ENCODE results near the gene COL21A1.

COL21A1 gene

GRCh38 chr6:56040889-56041301 is 206.5 kb downstream of the COL21A1 start:
- H3K27ac ChIP-seq (ENCODE audit: low read length, poor library complexity, severe bottlenecking) = no peak overlapping the region
- no peak overlapping the region for H3K23ac ChIP-seq (ENCODE audit: low read length in 2 of 2)
- H3K9ac ChIP-seq (ENCODE audit: low read length) = peak overlapping the region; percentile 74
- no peak for DNase-seq
- no peak overlapping the region for H2BK15ac ChIP-seq (ENCODE audit: low read depth, poor library complexity, severe bottlenecking)
- H3K4me2 ChIP-seq (ENCODE audit: low read length, poor library complexity, severe bottlenecking) = no peak overlapping the region
- H3K4ac ChIP-seq (ENCODE audit: low read depth in 1 of 2, low read length in 2 of 2) = no peak overlapping the region
- WGBS = 82% methylated on average over 1 of the region's 1 CpG
- H3K27me3 ChIP-seq (ENCODE audit: control insufficient read depth in 1 of 2, insufficient read depth in 1 of 2, low read length in 2 of 2) = no peaks in the 10 kb centered on the region
- no peak overlapping the region for H2AFZ ChIP-seq (ENCODE audit: low read depth, low read length)
- H3K4me1 ChIP-seq (ENCODE audit: control insufficient read depth, insufficient read depth, low read depth, low read length) = peaks cover 1% of the 10 kb centered on the region
- no peak overlapping the region for H4K91ac ChIP-seq (ENCODE audit: low read length)
- H4K8ac ChIP-seq (ENCODE audit: low read length) = no peak overlapping the region
- H3K18ac ChIP-seq (ENCODE audit: low read depth in 1 of 2, low read length in 2 of 2) = no peak overlapping the region
- H2BK12ac ChIP-seq (ENCODE audit: low read length in 2 of 2) = no peak overlapping the region
- H3K14ac ChIP-seq (ENCODE audit: low read length in 2 of 2) = no peak overlapping the region
- H3K9me3 ChIP-seq (ENCODE audit: control insufficient read depth, low read length) = peaks cover 3% of the 10 kb centered on the region
- H3K4me3 ChIP-seq (ENCODE audit: insufficient read depth in 1 of 2, low read depth in 1 of 2, low read length in 2 of 2) = peak overlapping the region in 1 of 2 experiments; percentile 29
- no peak overlapping the region for H2AK5ac ChIP-seq (ENCODE audit: low read length, severe bottlenecking)
- no peak overlapping the region for H2BK120ac ChIP-seq (ENCODE audit: low read depth, low read length)
- H2BK5ac ChIP-seq (ENCODE audit: low read depth, low read length, poor library complexity, severe bottlenecking) = no peak overlapping the region
- H3K36me3 ChIP-seq (ENCODE audit: control insufficient read depth in 1 of 2, insufficient read depth in 2 of 2, low read depth in 1 of 2, low read length in 2 of 2) = no peaks in the 10 kb centered on the region
- H3K79me1 ChIP-seq (replicated peaks; ENCODE audit: low read length, poor library complexity, severe bottlenecking) = no peaks in the 10 kb centered on the region

- Histone ChIP-seq H2BK15ac (ENCODE audit: low read depth, poor library complexity, severe bottlenecking) (no peak overlapping the region), H2BK5ac (ENCODE audit: low read depth, low read length, poor library complexity, severe bottlenecking) (no peak overlapping the region), H3K14ac (ENCODE audit: low read length in 2 of 2) (no peak overlapping the region), H2AK5ac (ENCODE audit: low read length, severe bottlenecking) (no peak overlapping the region), H3K9ac (ENCODE audit: low read length) (peak overlapping the region; percentile 74), H3K18ac (ENCODE audit: low read depth in 1 of 2, low read length in 2 of 2) (no peak overlapping the region), H3K4me3 (ENCODE audit: insufficient read depth in 1 of 2, low read depth in 1 of 2, low read length in 2 of 2) (peak overlapping the region in 1 of 2 experiments; percentile 29), H2BK120ac (ENCODE audit: low read depth, low read length) (no peak overlapping the region), H3K36me3 (ENCODE audit: control insufficient read depth in 1 of 2, insufficient read depth in 2 of 2, low read depth in 1 of 2, low read length in 2 of 2) (no peaks in the 10 kb centered on the region), H3K4me2 (ENCODE audit: low read length, poor library complexity, severe bottlenecking) (no peak overlapping the region), H3K79me1 (replicated peaks; ENCODE audit: low read length, poor library complexity, severe bottlenecking) (no peaks in the 10 kb centered on the region), H2BK12ac (ENCODE audit: low read length in 2 of 2) (no peak overlapping the region), H3K4ac (ENCODE audit: low read depth in 1 of 2, low read length in 2 of 2) (no peak overlapping the region), H4K91ac (ENCODE audit: low read length) (no peak overlapping the region), H3K27me3 (ENCODE audit: control insufficient read depth in 1 of 2, insufficient read depth in 1 of 2, low read length in 2 of 2) (no peaks in the 10 kb centered on the region), H3K4me1 (ENCODE audit: control insufficient read depth, insufficient read depth, low read depth, low read length) (peaks cover 1% of the 10 kb centered on the region), H2AFZ (ENCODE audit: low read depth, low read length) (no peak overlapping the region), H4K8ac (ENCODE audit: low read length) (no peak overlapping the region), H3K27ac (ENCODE audit: low read length, poor library complexity, severe bottlenecking) (no peak overlapping the region), H3K23ac (ENCODE audit: low read length in 2 of 2) (no peak overlapping the region), H3K9me3 (ENCODE audit: control insufficient read depth, low read length) (peaks cover 3% of the 10 kb centered on the region)
- peak; percentile 63 for DNase-seq
- WGBS = 100% methylated on average over 1 of the region's 2 CpGs
These were observed 207.2 kb downstream of the COL21A1 start for GRCh38 chr6:56040223-56040622.

- H3K27ac ChIP-seq (ENCODE audit: low read length, poor library complexity, severe bottlenecking) = no peak overlapping the region
- H3K4me2 ChIP-seq (ENCODE audit: low read length, poor library complexity, severe bottlenecking) = no peak overlapping the region
- no peak overlapping the region for H3K4ac ChIP-seq (ENCODE audit: low read depth in 1 of 2, low read length in 2 of 2)
- peaks cover 1% of the 10 kb centered on the region for H3K4me1 ChIP-seq (ENCODE audit: control insufficient read depth, insufficient read depth, low read depth, low read length)
- no peak overlapping the region for H4K91ac ChIP-seq (ENCODE audit: low read length)
- no peak overlapping the region for H3K23ac ChIP-seq (ENCODE audit: low read length in 2 of 2)
- no peak overlapping the region for H2AK5ac ChIP-seq (ENCODE audit: low read length, severe bottlenecking)
- H2BK12ac ChIP-seq (ENCODE audit: low read length in 2 of 2) = peak overlapping the region in 1 of 2 experiments; percentile 63
- no peak overlapping the region for H2AFZ ChIP-seq (ENCODE audit: low read depth, low read length)
- no peaks in the 10 kb centered on the region for H3K27me3 ChIP-seq (ENCODE audit: control insufficient read depth in 1 of 2, insufficient read depth in 1 of 2, low read length in 2 of 2)
- 96% methylated on average over 5 of the region's 6 CpGs for WGBS
- no peak overlapping the region for H2BK5ac ChIP-seq (ENCODE audit: low read depth, low read length, poor library complexity, severe bottlenecking)
- no peaks in the 10 kb centered on the region for H3K36me3 ChIP-seq (ENCODE audit: control insufficient read depth in 1 of 2, insufficient read depth in 2 of 2, low read depth in 1 of 2, low read length in 2 of 2)
- H3K79me1 ChIP-seq (replicated peaks; ENCODE audit: low read length, poor library complexity, severe bottlenecking) = no peaks in the 10 kb centered on the region
- no peak overlapping the region for H3K9ac ChIP-seq (ENCODE audit: low read length)
- no peak overlapping the region for H3K18ac ChIP-seq (ENCODE audit: low read depth in 1 of 2, low read length in 2 of 2)
- H4K8ac ChIP-seq (ENCODE audit: low read length) = no peak overlapping the region
- no peak overlapping the region for H3K4me3 ChIP-seq (ENCODE audit: insufficient read depth in 1 of 2, low read depth in 1 of 2, low read length in 2 of 2)
- H2BK120ac ChIP-seq (ENCODE audit: low read depth, low read length) = no peak overlapping the region
- no peak overlapping the region for H3K14ac ChIP-seq (ENCODE audit: low read length in 2 of 2)
- H3K9me3 ChIP-seq (ENCODE audit: control insufficient read depth, low read length) = peaks cover 3% of the 10 kb centered on the region
- H2BK15ac ChIP-seq (ENCODE audit: low read depth, poor library complexity, severe bottlenecking) = no peak overlapping the region
- DNase-seq = no peak
These were observed 208.6 kb downstream of the COL21A1 start for GRCh38 chr6:56038764-56039163.

- H3K36me3 ChIP-seq (ENCODE audit: control insufficient read depth in 1 of 2, insufficient read depth in 2 of 2, low read depth in 1 of 2, low read length in 2 of 2) = no peaks in the 10 kb centered on the region
- H3K4ac ChIP-seq (ENCODE audit: low read depth in 1 of 2, low read length in 2 of 2) = no peak overlapping the region
- no peaks in the 10 kb centered on the region for H3K27me3 ChIP-seq (ENCODE audit: control insufficient read depth in 1 of 2, insufficient read depth in 1 of 2, low read length in 2 of 2)
- no peak overlapping the region for H2AK5ac ChIP-seq (ENCODE audit: low read length, severe bottlenecking)
- H2BK15ac ChIP-seq (ENCODE audit: low read depth, poor library complexity, severe bottlenecking) = no peak overlapping the region
- no peaks in the 10 kb centered on the region for H3K79me1 ChIP-seq (replicated peaks; ENCODE audit: low read length, poor library complexity, severe bottlenecking)
- 100% methylated on average over 1 of the region's 1 CpG for WGBS
- DNase-seq = no peak
- no peak overlapping the region for H3K9ac ChIP-seq (ENCODE audit: low read length)
- no peak overlapping the region for H2BK120ac ChIP-seq (ENCODE audit: low read depth, low read length)
- H4K91ac ChIP-seq (ENCODE audit: low read length) = no peak overlapping the region
- no peak overlapping the region for H3K23ac ChIP-seq (ENCODE audit: low read length in 2 of 2)
- no peak overlapping the region for H3K4me3 ChIP-seq (ENCODE audit: insufficient read depth in 1 of 2, low read depth in 1 of 2, low read length in 2 of 2)
- peaks cover 3% of the 10 kb centered on the region for H3K9me3 ChIP-seq (ENCODE audit: control insufficient read depth, low read length)
- H3K4me2 ChIP-seq (ENCODE audit: low read length, poor library complexity, severe bottlenecking) = no peak overlapping the region
- no peak overlapping the region for H3K27ac ChIP-seq (ENCODE audit: low read length, poor library complexity, severe bottlenecking)
- no peak overlapping the region for H3K18ac ChIP-seq (ENCODE audit: low read depth in 1 of 2, low read length in 2 of 2)
- H3K4me1 ChIP-seq (ENCODE audit: control insufficient read depth, insufficient read depth, low read depth, low read length) = no peaks in the 10 kb centered on the region
- no peak overlapping the region for H2BK12ac ChIP-seq (ENCODE audit: low read length in 2 of 2)
- H4K8ac ChIP-seq (ENCODE audit: low read length) = no peak overlapping the region
- no peak overlapping the region for H2AFZ ChIP-seq (ENCODE audit: low read depth, low read length)
- H3K14ac ChIP-seq (ENCODE audit: low read length in 2 of 2) = no peak overlapping the region
- no peak overlapping the region for H2BK5ac ChIP-seq (ENCODE audit: low read depth, low read length, poor library complexity, severe bottlenecking)
These were observed 209.8 kb downstream of the COL21A1 start for GRCh38 chr6:56037601-56038000.
